GM12864 (cell line): ENCODE measurements around the gene GIT2.

Experiments used
- DNase-seq: peaks from one replicate; pipeline ENCODE4 v3.0.0-alpha.2; 2011; ENCODE audit warnings: low read depth
- H3K4me3 ChIP-seq: 2 replicates; pipeline ENCODE4 v1.5.1; 2011; ENCODE audit warnings: mild to moderate bottlenecking, low read depth, low read length, control low read depth
- CTCF ChIP-seq: IDR thresholded peaks from 2 replicates; pipeline ENCODE4 v1.5.1; 2011; ENCODE audit warnings: low read depth, mild to moderate bottlenecking, moderate library complexity, low read length, control low read depth, inconsistent platforms; ENCODE audit errors: missing control alignments

The GIT2 gene

GRCh38 chr12:109923038-109923437, 73.1 kb downstream of the GIT2 start:
- TF ChIP-seq CTCF, result no peak
- H3K4me3 ChIP-seq, result no peak overlapping the region
- DNase-seq, result no peak

- H3K4me3 ChIP-seq, result no peak overlapping the region
- TF ChIP-seq CTCF, result no peak
- DNase-seq, result no peak
Measured at GRCh38 chr12:109921982-109922381, 74.2 kb downstream of the GIT2 start.

GRCh38 chr12:109920261-109920780, 75.8 kb downstream of the GIT2 start:
- no peak overlapping the region for H3K4me3 ChIP-seq
- TF ChIP-seq CTCF, result no peak
- DNase-seq, result no peak

- DNase-seq, result no peak
- no peak for TF ChIP-seq CTCF
- H3K4me3 ChIP-seq, result no peak overlapping the region
Measured at GRCh38 chr12:109919456-109919855, 76.7 kb downstream of the GIT2 start.

GRCh38 chr12:109916045-109916444, 80.1 kb downstream of the GIT2 start:
- no peak for TF ChIP-seq CTCF
- no peak overlapping the region for H3K4me3 ChIP-seq
- DNase-seq, result no peak

GRCh38 chr12:109915171-109916040, 80.8 kb downstream of the GIT2 start:
- DNase-seq, result no peak
- H3K4me3 ChIP-seq, result no peak overlapping the region
- no peak for TF ChIP-seq CTCF

GRCh38 chr12:109914461-109914860, 81.7 kb downstream of the GIT2 start:
- H3K4me3 ChIP-seq, result no peak overlapping the region
- no peak for DNase-seq
- TF ChIP-seq CTCF, result no peak
